Hematopoietic multipotent progenitor cell treated with erythropoietin and hydrocortisone succinate and interleukin-3 and kit ligand, for 8 days (in vitro differentiated cells): Measurements from ENCODE around the gene RPP30.

Experiments used
- DNase-seq: peaks from one replicate; pipeline ENCODE4 v3.0.0-alpha.2; 2015

The RPP30 gene

GRCh38 chr10:90947030-90947960 lies 75.5 kb downstream of the RPP30 start:
- no peak for DNase-seq
